CD4-positive, alpha-beta T cell treated with Interleukin-4 for 1 hour (primary cell): ENCODE measurements around the gene RAB19.
A peak's percentile ranks its signal among the peaks of the same experiment; 100 is the strongest.

Experiments
- DNase-seq, 2 donors: peaks; one replicate each; pipeline ENCODE4 v3.0.0-alpha.2; 2020 to 2022

RAB19 gene

DNA sequence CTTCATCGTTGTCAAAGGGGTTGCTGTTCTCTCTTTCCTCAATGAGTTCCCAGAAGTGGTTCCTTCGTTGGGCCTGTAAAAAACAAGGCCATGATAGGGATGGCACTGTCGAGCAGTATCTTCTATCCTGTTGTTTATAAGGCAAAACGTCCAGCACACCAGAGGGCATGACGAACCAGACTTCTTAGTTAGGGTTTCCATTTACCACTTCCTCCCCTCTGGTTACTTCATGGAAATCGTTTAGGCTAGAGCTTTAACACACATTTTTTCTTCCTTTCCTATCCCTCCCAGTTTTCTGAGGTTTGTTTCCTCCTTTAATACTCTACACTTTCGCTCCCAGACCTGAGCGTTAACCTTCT lies 50.8 kb downstream of the RAB19 start:
- no peak for DNase-seq

DNA sequence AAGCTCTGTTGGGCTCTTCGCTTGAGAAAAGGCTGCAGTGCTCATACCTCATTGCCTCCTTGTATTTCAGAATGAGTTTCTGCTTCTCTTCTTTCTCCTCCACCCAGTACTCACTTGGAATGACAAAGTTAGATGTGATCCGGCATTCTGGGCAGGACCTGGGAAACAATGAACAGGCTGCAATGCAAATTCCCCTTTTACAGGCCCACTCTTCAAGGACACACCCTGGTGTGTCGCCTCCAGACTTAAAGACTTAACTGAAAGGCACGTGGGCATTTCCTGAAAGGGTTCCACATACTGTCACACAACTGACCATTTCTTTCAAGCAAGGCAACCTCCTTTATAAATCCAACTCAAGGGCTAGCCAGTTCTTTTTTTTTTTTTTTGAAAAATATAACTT lies 51.9 kb downstream of the RAB19 start:
- DNase-seq, result no peak

DNA sequence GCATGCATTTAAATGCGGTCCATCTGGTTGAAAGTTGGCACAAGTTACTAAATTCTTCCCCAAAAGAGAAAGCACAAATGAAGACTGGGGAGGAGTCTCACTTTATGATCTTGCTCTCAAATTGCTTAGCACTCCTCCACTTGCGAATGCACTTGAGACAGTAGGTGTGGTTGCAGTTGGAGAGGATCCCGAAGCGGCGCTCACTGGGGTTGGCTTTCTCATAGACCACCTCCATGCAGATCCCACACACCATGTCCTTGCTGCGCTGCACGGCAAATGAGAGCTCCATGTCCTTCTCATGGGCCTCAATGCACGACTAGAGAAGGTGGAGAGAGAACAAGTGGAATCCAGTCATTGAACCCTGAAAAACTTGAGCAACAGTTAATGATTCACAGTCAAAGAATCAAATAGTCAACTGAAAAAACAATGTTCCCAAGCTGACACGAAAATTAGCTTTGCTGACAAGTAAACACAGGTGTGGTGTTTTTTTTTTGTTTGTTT lies 52.7 kb downstream of the RAB19 start:
- DNase-seq, result no peak

DNA sequence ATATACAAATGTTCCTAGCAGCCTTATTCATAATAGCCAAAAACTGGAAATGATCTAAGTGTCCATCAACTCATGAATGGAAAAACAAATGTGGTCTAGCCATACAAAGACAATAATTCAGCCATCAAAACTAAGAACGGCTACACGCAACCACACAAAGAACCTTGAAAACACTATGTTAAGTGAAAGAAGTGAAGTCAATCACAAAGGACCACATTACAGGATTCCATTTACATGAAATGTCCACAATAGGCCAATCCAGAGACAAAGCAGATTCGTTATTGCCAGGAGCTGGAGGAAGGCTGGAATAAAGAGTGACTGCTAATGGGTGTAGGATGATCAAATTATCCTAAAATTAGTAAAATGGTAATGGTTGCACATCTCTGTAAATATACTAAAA lies 54.3 kb downstream of the RAB19 start:
- no peak for DNase-seq

DNA sequence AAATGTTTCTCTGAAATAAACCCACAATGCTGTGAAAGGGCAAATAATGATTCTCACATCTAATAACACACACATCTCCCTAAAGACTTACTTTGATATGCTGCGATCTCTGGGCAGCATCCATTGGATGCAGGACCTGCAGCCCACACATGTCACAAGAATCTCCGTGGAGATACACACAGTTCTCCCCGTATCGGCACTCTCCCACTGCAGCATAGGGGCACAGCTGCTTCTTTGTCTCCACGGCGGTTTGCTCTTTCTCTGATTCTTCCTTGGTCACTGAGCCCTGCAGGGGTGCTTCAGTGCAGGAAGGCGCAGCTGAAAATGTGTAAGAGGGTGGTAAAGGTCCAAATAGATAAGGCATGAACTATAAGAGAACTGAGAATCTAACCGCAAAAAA lies 55.1 kb downstream of the RAB19 start:
- DNase-seq, result no peak

DNA sequence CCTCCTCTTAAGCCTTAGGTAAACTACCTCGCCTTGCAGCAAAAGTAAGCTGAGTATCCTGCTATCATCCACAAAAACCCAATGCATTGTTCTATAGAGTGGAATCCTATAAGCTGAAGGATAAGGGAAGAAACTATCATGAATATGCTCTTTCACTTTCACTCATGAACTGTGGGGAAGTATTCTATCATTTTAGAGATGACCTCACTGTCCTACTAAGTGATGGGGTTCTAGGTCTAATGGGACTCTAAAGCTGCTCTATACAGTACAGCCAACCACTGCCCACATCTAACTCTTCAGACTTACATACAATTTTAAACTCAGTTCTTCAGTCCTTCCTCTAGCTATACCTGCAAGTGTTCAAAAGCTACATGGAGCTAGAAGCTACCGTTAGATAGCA lies 59.3 kb downstream of the RAB19 start:
- DNase-seq, result no peak

DNA sequence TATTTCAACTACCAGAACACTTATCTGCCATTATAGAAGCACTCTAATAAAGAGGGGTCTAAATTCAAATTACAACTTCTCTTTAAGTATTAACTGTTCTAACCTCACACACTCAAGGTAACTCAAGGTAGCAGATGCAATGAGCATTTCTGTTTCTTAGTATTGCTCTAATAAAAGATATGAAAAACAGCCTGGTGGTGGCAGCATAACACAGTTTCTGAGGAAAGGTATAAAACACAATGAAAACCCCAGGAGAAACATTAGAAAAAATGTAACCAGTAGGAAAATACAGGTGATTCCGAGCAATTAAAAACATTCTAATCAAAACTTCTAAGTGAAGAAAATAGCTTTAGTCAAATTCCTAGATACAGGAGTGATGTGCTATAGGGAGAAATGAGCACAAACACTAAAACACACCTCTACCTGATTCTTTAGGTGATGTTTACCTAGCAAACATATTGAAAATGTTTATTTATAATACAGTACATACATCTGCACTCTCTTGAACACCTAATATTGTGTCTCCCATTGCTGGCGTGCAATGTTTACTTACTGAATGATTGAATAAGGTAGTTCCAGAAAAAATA lies 72.0 kb downstream of the RAB19 start:
- peak; percentile 40 to 73 for DNase-seq

DNA sequence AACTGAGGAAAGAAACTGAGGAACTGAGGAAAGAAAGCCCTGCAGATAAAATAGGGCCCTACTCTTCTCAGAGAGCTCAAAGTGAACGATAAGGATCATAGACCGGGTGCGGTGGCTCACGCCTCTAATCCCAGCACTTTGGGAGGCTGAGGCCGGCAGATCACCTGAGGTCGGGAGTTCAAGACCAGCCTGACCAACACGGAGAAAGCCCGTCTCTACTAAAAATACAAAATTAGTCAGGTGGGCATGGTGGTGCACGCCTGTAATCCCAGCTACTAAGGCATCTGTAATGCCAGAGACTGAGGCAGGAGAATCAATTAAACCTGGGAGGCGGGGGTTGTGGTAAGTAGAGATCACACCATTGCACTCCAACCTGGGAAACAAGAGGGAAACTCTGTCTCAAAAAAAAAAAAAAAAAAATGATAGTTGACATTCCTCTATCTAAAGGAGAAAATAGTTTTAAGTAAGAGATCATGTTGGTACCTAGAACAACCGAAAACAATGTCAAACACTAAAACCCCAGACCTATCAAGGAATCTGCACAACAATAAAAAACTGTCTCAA lies 72.9 kb downstream of the RAB19 start:
- no peak for DNase-seq
